ENCODE data around the gene TM9SF3.

DNA sequence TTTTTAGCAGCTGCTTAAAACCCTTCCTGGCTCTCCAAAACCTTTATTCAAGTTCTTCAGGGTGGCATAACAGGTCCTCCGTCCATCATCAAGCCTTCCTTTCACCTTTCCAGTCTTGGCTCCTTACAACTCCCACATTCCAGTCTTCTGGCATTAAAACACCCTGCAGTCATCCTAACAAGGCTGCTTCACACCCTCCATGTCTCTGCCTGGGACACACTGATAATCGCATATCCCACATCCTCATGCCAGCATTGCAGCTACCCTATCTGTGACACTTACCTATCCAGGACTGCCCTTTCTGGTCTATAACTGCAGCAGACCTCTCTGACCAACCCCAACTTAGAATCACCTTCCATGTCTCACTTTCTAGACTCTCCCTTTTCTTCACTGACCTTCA lies 70.5 kb downstream of the TM9SF3 start:
- TF ChIP-seq EZH2 (IDR thresholded peaks at IDR 0.05; ENCODE audit: borderline replicate concordance) (no peak), EZH2phosphoT487 (IDR thresholded peaks at IDR 0.05; ENCODE audit: low read depth, severe bottlenecking, unreplicated experiment) (no peak)
- TF ChIP-seq, protein P1, sequence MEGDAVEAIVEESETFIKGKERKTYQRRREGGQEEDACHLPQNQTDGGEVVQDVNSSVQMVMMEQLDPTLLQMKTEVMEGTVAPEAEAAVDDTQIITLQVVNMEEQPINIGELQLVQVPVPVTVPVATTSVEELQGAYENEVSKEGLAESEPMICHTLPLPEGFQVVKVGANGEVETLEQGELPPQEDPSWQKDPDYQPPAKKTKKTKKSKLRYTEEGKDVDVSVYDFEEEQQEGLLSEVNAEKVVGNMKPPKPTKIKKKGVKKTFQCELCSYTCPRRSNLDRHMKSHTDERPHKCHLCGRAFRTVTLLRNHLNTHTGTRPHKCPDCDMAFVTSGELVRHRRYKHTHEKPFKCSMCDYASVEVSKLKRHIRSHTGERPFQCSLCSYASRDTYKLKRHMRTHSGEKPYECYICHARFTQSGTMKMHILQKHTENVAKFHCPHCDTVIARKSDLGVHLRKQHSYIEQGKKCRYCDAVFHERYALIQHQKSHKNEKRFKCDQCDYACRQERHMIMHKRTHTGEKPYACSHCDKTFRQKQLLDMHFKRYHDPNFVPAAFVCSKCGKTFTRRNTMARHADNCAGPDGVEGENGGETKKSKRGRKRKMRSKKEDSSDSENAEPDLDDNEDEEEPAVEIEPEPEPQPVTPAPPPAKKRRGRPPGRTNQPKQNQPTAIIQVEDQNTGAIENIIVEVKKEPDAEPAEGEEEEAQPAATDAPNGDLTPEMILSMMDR (IDR thresholded peaks at IDR 0.05; ENCODE audit: poor library complexity), result no peak
